ENCODE measurements around the gene TPRG1.

GRCh38 chr3:189148081-189148507 is 23.7 kb upstream of the TPRG1 start:
- TF ChIP-seq CTCF (IDR thresholded peaks at IDR 0.05), result peak; percentile 61 to 87 (median 83)
- TF ChIP-seq POLR2A (IDR thresholded peaks at IDR 0.05), result no peak

All from Peyer's patch (tissue), 4 donors.